ENCODE measurements around the gene KRT14. TPM values are rescaled to one million over a fixed set of nuclear protein-coding genes. Genes with fewer than 3 reads are reported as not detected.
"Not testable (repeated sequence)": the region's sequence is repeated elsewhere in the genome, so short reads cannot be mapped to it uniquely, and the experiment has no call there.

The KRT14 gene
- polyA plus RNA-seq, 4 donors = 0.14 to 0.44 (median 0.26) TPM

- DNase-seq (ENCODE audit: low read depth in 4 of 4, low spot score in 3 of 4) = no peak
Measured at GRCh38 chr17:41549596-41550039, 37.1 kb downstream of the KRT14 start.

- peak; percentile 73 to 80 (median 76) for DNase-seq (ENCODE audit: low read depth in 4 of 4, low spot score in 3 of 4)
Measured at GRCh38 chr17:41548844-41549595, 37.7 kb downstream of the KRT14 start.

- no peak for DNase-seq (ENCODE audit: low read depth in 4 of 4, low spot score in 3 of 4)
Measured at GRCh38 chr17:41547921-41548843, 38.5 kb downstream of the KRT14 start.

GRCh38 chr17:41547378-41547841 is 39.3 kb downstream of the KRT14 start:
- no peak for DNase-seq (ENCODE audit: low read depth in 4 of 4, low spot score in 3 of 4)

GRCh38 chr17:41546819-41547218 is 39.9 kb downstream of the KRT14 start:
- no peak for DNase-seq (ENCODE audit: low read depth in 4 of 4, low spot score in 3 of 4)

GRCh38 chr17:41545829-41546410 is 40.8 kb downstream of the KRT14 start:
- DNase-seq (ENCODE audit: low read depth in 4 of 4, low spot score in 3 of 4) = no peak

- no peak for DNase-seq (ENCODE audit: low read depth in 4 of 4, low spot score in 3 of 4)
Measured at GRCh38 chr17:41544935-41545334, 41.8 kb downstream of the KRT14 start.

- no peak for DNase-seq (ENCODE audit: low read depth in 4 of 4, low spot score in 3 of 4)
Measured at GRCh38 chr17:41544491-41544892, 42.2 kb downstream of the KRT14 start.

GRCh38 chr17:41542786-41543185 is 43.9 kb downstream of the KRT14 start:
- not testable (repeated sequence) for DNase-seq (ENCODE audit: low read depth in 4 of 4, low spot score in 3 of 4)

GRCh38 chr17:41542357-41542756 is 44.3 kb downstream of the KRT14 start:
- DNase-seq (ENCODE audit: low read depth in 4 of 4, low spot score in 3 of 4) = no peak

GRCh38 chr17:41540921-41541625 is 45.6 kb downstream of the KRT14 start:
- no peak for DNase-seq (ENCODE audit: low read depth in 4 of 4, low spot score in 3 of 4)

GRCh38 chr17:41539979-41540701 is 46.6 kb downstream of the KRT14 start:
- no peak for DNase-seq (ENCODE audit: low read depth in 4 of 4, low spot score in 3 of 4)

- no peak for DNase-seq (ENCODE audit: low read depth in 4 of 4, low spot score in 3 of 4)
Measured at GRCh38 chr17:41539071-41539492, 47.6 kb downstream of the KRT14 start.

GRCh38 chr17:41538565-41538991 is 48.1 kb downstream of the KRT14 start:
- DNase-seq (ENCODE audit: low read depth in 4 of 4, low spot score in 3 of 4) = no peak

- no peak for DNase-seq (ENCODE audit: low read depth in 4 of 4, low spot score in 3 of 4)
Measured at GRCh38 chr17:41537990-41538389, 48.7 kb downstream of the KRT14 start.

- no peak for DNase-seq (ENCODE audit: low read depth in 4 of 4, low spot score in 3 of 4)
Measured at GRCh38 chr17:41537614-41537954, 49.1 kb downstream of the KRT14 start.

GRCh38 chr17:41536741-41537613 is 49.7 kb downstream of the KRT14 start:
- no peak for DNase-seq (ENCODE audit: low read depth in 4 of 4, low spot score in 3 of 4)

GRCh38 chr17:41535764-41536481 is 50.8 kb downstream of the KRT14 start:
- no peak for DNase-seq (ENCODE audit: low read depth in 4 of 4, low spot score in 3 of 4)
